ENCODE measurements around the gene KCNJ1.

The KCNJ1 gene

GRCh38 chr11:128806506-128807261 is 60.4 kb downstream of the KCNJ1 start:
- CTCF ChIA-PET = no interaction called here
- Mint-ChIP-seq H3K4me1 (peaks cover 23% of the 10 kb centered on the region), H3K4me3 (no peak overlapping the region), H3K9me3 (no peaks in the 10 kb centered on the region), H3K27me3 (no peaks in the 10 kb centered on the region), H3K36me3 (peaks cover 66% of the 10 kb centered on the region), H3K27ac (peak overlapping the region; percentile 24)
- DNase-seq = no peak

DNA sequence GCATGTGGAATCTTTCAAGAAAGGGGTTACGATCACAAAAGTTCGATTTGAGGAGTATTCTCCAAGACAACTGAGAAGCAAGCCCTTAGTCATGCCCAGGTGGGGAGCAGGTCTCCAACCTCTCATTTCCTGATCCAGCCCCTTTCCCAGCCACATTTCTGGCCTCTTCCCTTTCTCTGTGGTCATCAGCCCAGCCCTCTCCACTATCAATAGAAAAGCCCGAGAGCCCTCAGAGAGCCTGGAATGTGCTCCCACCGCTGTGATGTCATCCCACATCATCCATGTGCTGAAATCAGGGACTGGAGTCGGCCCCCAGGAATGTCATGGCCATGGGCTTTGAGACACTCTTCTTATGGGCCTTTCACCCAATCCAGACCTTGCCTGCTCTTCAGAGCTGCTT is 62.6 kb downstream of the KCNJ1 start:
- Mint-ChIP-seq H3K27ac (peak overlapping the region; percentile 78), H3K36me3 (peaks cover 70% of the 10 kb centered on the region), H3K9me3 (no peaks in the 10 kb centered on the region), H3K27me3 (no peaks in the 10 kb centered on the region), H3K4me3 (no peak overlapping the region), H3K4me1 (peaks cover 28% of the 10 kb centered on the region)
- CTCF ChIA-PET = no interaction called here
- no peak for DNase-seq

GRCh38 chr11:128803449-128804245 is 63.4 kb downstream of the KCNJ1 start:
- H3K27me3 Mint-ChIP-seq = no peaks in the 10 kb centered on the region
- CTCF ChIA-PET = interaction anchor here (1.2 kb wide), 1 partner anchor 18 kb away, joined by 3 read pairs; no protein-coding TSS in a partner anchor
- H3K4me3 Mint-ChIP-seq = no peak overlapping the region
- H3K9me3 Mint-ChIP-seq = no peaks in the 10 kb centered on the region
- H3K4me1 Mint-ChIP-seq = peaks cover 28% of the 10 kb centered on the region
- DNase-seq = no peak
- H3K36me3 Mint-ChIP-seq = peaks cover 73% of the 10 kb centered on the region
- peak overlapping the region; percentile 42 for H3K27ac Mint-ChIP-seq

- Mint-ChIP-seq H3K27me3 (no peaks in the 10 kb centered on the region), H3K9me3 (no peaks in the 10 kb centered on the region), H3K36me3 (peaks cover 77% of the 10 kb centered on the region), H3K4me1 (peaks cover 28% of the 10 kb centered on the region), H3K4me3 (no peak overlapping the region), H3K27ac (peak overlapping the region; percentile 42)
- CTCF ChIA-PET = interaction anchor here (1.2 to 1.5 kb wide), 2 partner anchors 18 to 645 kb away, joined by 3 read pairs; no protein-coding TSS in a partner anchor
- DNase-seq = no peak
Observed at GRCh38 chr11:128803011-128803410, 64.1 kb downstream of the KCNJ1 start.

DNA sequence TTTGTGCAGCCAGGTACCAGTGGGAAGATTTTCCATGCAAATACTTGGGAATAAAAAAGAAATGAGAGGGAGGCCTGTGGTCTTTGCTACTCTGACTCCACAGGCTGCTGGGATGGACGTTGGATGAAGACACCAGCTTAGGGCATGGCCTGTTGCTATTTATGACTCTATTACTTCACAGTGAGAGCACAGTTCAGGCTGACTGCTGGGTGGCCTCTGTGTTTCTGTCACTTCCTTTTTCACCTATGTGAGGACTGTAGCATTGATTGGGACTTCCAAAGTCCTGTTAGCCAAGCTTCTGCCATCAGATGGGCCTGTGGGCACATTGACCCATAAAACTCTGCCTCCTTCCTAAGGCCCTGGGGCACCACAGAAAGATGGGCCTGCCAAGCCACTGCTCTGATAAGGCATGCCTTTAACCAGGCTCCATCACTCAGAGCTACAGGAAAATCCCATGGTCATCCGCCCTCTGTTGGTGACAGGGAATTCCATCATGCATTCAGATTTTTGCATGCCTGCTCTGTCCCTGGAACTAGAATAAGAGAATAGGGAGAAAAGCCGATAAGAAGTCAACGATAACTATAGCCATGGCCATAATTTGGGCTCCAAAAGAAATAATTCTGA is 64.6 kb downstream of the KCNJ1 start:
- CTCF ChIA-PET = interaction anchor here (1.2 to 1.5 kb wide), 2 partner anchors 19 to 645 kb away, joined by 3 read pairs; no protein-coding TSS in a partner anchor
- Mint-ChIP-seq H3K27ac (peak overlapping the region; percentile 42), H3K9me3 (no peaks in the 10 kb centered on the region), H3K27me3 (no peaks in the 10 kb centered on the region), H3K4me3 (no peak overlapping the region), H3K36me3 (peaks cover 79% of the 10 kb centered on the region), H3K4me1 (peaks cover 28% of the 10 kb centered on the region)
- DNase-seq = no peak

GRCh38 chr11:128800871-128801417 is 66.2 kb downstream of the KCNJ1 start:
- Mint-ChIP-seq H3K36me3 (peaks cover 78% of the 10 kb centered on the region), H3K4me3 (no peak overlapping the region), H3K4me1 (peaks cover 30% of the 10 kb centered on the region), H3K27ac (no peak overlapping the region), H3K27me3 (no peaks in the 10 kb centered on the region), H3K9me3 (no peaks in the 10 kb centered on the region)
- no peak for DNase-seq
- CTCF ChIA-PET = interaction anchor here (1.2 kb wide), 1 partner anchor 24 kb away, joined by 3 read pairs; no protein-coding TSS in a partner anchor

GRCh38 chr11:128796270-128796669 is 70.8 kb downstream of the KCNJ1 start:
- Mint-ChIP-seq H3K4me1 (peaks cover 11% of the 10 kb centered on the region), H3K27ac (no peak overlapping the region), H3K27me3 (no peaks in the 10 kb centered on the region), H3K4me3 (no peak overlapping the region), H3K36me3 (peaks cover 68% of the 10 kb centered on the region), H3K9me3 (no peaks in the 10 kb centered on the region)
- DNase-seq = no peak
- CTCF ChIA-PET = interaction anchor here (1.4 kb wide), 1 partner anchor 35 kb away, joined by 3 read pairs; no protein-coding TSS in a partner anchor

GRCh38 chr11:128790196-128790595 is 76.9 kb downstream of the KCNJ1 start:
- H3K4me1 Mint-ChIP-seq = peaks cover 6% of the 10 kb centered on the region
- no peaks in the 10 kb centered on the region for H3K9me3 Mint-ChIP-seq
- peaks cover 72% of the 10 kb centered on the region for H3K36me3 Mint-ChIP-seq
- DNase-seq = no peak
- CTCF ChIA-PET = interaction anchor here (0.6 to 0.8 kb wide), 2 partner anchors 16 to 71 kb away, joined by 3 read pairs; no protein-coding TSS in a partner anchor
- H3K4me3 Mint-ChIP-seq = no peak overlapping the region
- no peaks in the 10 kb centered on the region for H3K27me3 Mint-ChIP-seq
- no peak overlapping the region for H3K27ac Mint-ChIP-seq

DNA sequence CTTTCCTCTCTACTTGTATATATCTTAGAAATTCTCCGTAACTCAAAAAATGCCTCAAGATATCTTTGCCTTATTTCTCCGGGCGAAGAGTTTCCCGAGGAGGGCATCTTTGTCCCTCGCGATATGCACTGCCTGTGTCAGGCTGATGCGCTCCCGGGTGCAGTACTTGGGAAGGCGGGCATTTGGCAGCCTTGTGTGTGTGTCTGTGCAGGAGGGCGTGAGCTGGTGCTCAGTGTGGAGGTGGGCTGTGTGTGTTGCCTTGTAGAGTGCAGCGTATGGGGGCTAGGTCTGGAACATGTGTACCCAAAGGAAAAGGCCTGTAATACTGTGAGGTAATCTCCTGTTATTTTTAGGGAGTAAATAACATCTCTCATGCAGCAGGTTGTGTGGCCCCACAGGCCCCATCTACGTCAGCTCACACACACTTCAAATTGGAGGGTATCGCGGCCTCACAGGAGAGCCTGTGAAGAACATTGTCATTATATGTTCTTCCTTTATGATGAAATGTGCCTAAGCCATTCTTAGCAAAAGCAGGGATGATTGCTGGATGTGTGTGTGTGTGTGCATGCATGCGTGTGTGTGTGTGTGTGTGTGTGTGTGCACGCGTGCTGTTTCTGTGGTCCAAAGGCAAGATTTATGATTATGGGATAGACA is 77.5 kb downstream of the KCNJ1 start:
- H3K27ac Mint-ChIP-seq = peak overlapping the region; percentile 2
- H3K36me3 Mint-ChIP-seq = peaks cover 72% of the 10 kb centered on the region
- no peak overlapping the region for H3K4me3 Mint-ChIP-seq
- H3K27me3 Mint-ChIP-seq = no peaks in the 10 kb centered on the region
- peaks cover 6% of the 10 kb centered on the region for H3K4me1 Mint-ChIP-seq
- no peaks in the 10 kb centered on the region for H3K9me3 Mint-ChIP-seq
- no peak for DNase-seq
- CTCF ChIA-PET = interaction anchor here (0.6 to 1.1 kb wide), 3 partner anchors 15 to 158 kb away, joined by 3 read pairs; no protein-coding TSS in a partner anchor

Data from activated naive CD4-positive, alpha-beta T cell treated with anti-CD3 and anti-CD28 coated beads, Interleukin-2, amount 10 ng/mL, durations not matched to agents 7 days and 5 days (primary cell).